ENCODE data around the gene MRTFA. TPM values are rescaled to one million over a fixed set of nuclear protein-coding genes. Genes with fewer than 3 reads are reported as not detected.

Gene MRTFA
- total RNA-seq, 4 donors from 2014 or later: 45.5 to 90.2 (median 78.3) TPM

DNA sequence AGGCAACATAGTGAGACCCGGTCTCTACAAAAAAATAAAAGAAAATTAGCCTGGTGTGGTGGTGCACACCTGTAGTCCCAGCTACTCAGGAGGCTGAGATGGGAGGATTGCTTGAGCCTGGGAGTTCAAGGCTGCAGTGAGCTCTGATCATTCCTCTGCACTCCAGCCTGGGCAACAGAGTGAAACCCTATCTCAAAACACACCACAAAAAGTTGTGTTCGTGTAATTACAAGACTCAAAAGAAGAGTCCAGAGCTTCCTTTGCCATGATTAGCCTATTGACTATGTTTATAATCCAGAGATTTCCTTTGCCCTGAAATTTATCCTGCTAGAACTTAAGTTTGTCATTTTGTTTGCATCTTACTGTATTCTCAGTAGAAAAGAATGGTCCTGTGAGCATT is 245.1 kb downstream of the MRTFA start:
- Histone ChIP-seq H3K9me3 (no peaks in the 10 kb centered on the region), H3K27ac (no peak overlapping the region), H3K4me3 (no peak overlapping the region), H3K36me3 (peaks cover 0 to 12% of the 10 kb centered on the region in 2 donors), H3K4me1 (peaks cover 0 to 16% (median 0%) of the 10 kb centered on the region in 3 donors), H3K27me3 (no peaks in the 10 kb centered on the region)
- 60 to 82% methylated on average over 1 to 2 of the region's 2 CpGs for WGBS, 2 donors (ENCODE audit: low coverage in 1 of 2)
- ATAC-seq: no peak
- TF ChIP-seq, protein P1, sequence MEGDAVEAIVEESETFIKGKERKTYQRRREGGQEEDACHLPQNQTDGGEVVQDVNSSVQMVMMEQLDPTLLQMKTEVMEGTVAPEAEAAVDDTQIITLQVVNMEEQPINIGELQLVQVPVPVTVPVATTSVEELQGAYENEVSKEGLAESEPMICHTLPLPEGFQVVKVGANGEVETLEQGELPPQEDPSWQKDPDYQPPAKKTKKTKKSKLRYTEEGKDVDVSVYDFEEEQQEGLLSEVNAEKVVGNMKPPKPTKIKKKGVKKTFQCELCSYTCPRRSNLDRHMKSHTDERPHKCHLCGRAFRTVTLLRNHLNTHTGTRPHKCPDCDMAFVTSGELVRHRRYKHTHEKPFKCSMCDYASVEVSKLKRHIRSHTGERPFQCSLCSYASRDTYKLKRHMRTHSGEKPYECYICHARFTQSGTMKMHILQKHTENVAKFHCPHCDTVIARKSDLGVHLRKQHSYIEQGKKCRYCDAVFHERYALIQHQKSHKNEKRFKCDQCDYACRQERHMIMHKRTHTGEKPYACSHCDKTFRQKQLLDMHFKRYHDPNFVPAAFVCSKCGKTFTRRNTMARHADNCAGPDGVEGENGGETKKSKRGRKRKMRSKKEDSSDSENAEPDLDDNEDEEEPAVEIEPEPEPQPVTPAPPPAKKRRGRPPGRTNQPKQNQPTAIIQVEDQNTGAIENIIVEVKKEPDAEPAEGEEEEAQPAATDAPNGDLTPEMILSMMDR (IDR thresholded peaks at IDR 0.05): no peak

- WGBS, 2 donors (ENCODE audit: low coverage in 1 of 2): 59 to 65% methylated on average over 3 to 4 of the region's 4 CpGs
- no peak for ATAC-seq
- Histone ChIP-seq H3K4me3 (no peak overlapping the region), H3K27ac (no peak overlapping the region), H3K36me3 (no peaks in the 10 kb centered on the region), H3K27me3 (no peaks in the 10 kb centered on the region), H3K9me3 (no peaks in the 10 kb centered on the region), H3K4me1 (peaks cover 0 to 13% (median 0%) of the 10 kb centered on the region in 3 donors)
- no peak for TF ChIP-seq POLR2A (IDR thresholded peaks at IDR 0.05)
- TF ChIP-seq POLR2AphosphoS5 (IDR thresholded peaks at IDR 0.05): no peak
- TF ChIP-seq EP300 (IDR thresholded peaks at IDR 0.05): no peak
- TF ChIP-seq, protein P1 (IDR thresholded peaks at IDR 0.05): no peak
Measured at GRCh38 chr22:40388231-40388630, 248.3 kb downstream of the MRTFA start.

DNA sequence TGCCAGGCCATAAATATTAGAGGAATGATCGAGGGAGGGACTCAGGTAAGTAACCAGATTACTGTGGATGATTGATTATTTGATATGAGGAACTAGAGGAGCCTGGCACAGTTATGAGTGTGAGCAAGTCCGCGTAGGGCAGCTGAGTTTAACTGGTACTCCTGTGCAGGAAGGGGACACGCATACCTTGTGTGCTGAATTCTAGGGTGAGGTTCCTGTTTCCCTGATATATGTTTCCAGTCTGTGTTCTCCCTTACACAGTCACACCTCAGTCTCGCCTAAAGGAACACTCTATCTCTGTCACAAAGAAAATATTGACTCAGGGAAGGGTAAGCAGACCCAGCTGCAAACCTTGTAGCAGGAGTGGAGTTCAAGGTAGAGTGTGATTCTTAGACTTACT is 248.8 kb downstream of the MRTFA start:
- no peak overlapping the region for H3K4me3 ChIP-seq
- H3K27me3 ChIP-seq: no peaks in the 10 kb centered on the region
- H3K27ac ChIP-seq: no peak overlapping the region
- no peaks in the 10 kb centered on the region for H3K9me3 ChIP-seq
- ATAC-seq: no peak
- no peaks in the 10 kb centered on the region for H3K36me3 ChIP-seq
- whole genome bisulfite sequencing, 2 donors (ENCODE audit: low coverage in 1 of 2): 67% methylated on average over 5 of the region's 5 CpGs; no CpG with 5 or more reads in 1 of the 2 donors
- H3K4me1 ChIP-seq: peaks cover 0 to 13% (median 0%) of the 10 kb centered on the region in 3 donors
- TF ChIP-seq POLR2A (IDR thresholded peaks at IDR 0.05) (no peak), POLR2AphosphoS5 (IDR thresholded peaks at IDR 0.05) (no peak), EP300 (IDR thresholded peaks at IDR 0.05) (no peak)
- TF ChIP-seq, protein P1 (IDR thresholded peaks at IDR 0.05): no peak

DNA sequence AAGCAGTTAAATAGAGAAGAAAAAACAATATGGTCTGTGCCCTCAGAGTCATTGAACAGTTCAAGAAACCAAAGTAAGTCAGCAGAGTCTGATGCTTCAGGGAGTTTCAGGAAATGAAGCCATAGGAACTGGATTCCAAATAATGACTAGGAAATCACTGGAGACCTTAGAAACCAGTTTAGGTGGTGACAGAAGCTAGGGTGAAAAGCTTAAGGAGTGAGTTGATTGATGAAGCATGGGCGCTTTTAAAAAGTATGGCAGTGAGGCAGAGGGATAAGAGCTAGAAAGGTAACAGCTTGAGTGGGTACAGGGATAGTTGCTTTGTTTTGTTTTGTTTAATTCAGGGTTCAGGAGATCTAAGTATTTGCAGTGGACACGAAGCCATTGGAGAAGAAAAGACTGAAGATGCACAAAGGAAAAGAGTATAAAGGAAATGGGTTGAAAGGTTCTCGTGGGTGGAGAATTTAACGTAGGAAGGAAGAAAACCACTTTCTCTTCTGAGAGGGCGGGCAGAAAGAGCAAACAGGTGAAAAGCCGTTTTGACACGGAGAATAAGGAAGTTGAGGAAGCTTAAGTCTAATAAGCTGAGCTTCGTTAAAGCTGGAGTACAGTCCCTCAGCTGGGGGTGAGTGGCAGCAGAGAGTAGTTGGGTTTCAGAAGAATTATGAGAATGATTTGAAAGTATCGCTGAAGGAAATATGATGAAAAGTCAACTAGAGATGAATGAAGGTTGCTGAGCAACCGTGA is 251.3 kb downstream of the MRTFA start:
- WGBS, 2 donors (ENCODE audit: low coverage in 1 of 2): 65 to 74% methylated on average over 8 to 10 of the region's 10 CpGs
- ATAC-seq: no peak
- Histone ChIP-seq H3K4me1 (peaks cover 0 to 8% (median 0%) of the 10 kb centered on the region in 3 donors), H3K27me3 (no peaks in the 10 kb centered on the region), H3K9me3 (no peaks in the 10 kb centered on the region), H3K27ac (no peak overlapping the region), H3K36me3 (no peaks in the 10 kb centered on the region), H3K4me3 (no peak overlapping the region)
- TF ChIP-seq POLR2A (IDR thresholded peaks at IDR 0.05) (no peak), EP300 (IDR thresholded peaks at IDR 0.05) (no peak), POLR2AphosphoS5 (IDR thresholded peaks at IDR 0.05) (no peak)
- TF ChIP-seq, protein P1 (IDR thresholded peaks at IDR 0.05): no peak

DNA sequence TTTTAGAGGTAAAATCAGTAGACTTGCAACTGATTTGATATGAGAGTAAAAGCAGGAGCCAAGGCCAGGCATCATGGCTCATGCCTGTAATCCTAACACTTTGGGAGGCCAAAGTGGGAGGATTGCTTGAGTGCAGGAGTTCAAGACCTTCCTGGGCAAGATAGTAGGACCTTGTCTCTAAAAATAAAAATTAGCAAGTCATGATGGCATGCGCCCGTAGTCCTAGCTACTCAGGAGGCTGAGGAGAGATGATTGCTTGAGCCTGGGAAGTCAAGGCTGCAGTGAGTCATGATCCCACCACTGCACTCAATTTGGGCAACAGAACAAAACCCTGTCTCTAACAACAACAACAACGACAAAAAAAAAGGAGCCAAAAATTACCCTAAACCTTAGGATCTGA is 252.6 kb downstream of the MRTFA start:
- TF ChIP-seq POLR2AphosphoS5 (IDR thresholded peaks at IDR 0.05): no peak
- TF ChIP-seq, protein P1 (IDR thresholded peaks at IDR 0.05): no peak
- TF ChIP-seq EP300 (IDR thresholded peaks at IDR 0.05): no peak
- TF ChIP-seq POLR2A (IDR thresholded peaks at IDR 0.05): no peak
- peaks cover 0 to 8% (median 0%) of the 10 kb centered on the region in 3 donors for H3K4me1 ChIP-seq
- no peak for ATAC-seq

More for the DNA sequence above, 252.6 kb downstream of the MRTFA start:
- H3K27me3 ChIP-seq: no peaks in the 10 kb centered on the region
- no peak overlapping the region for H3K27ac ChIP-seq
- H3K4me3 ChIP-seq: no peak overlapping the region
- 50 to 60% methylated on average over 3 of the region's 3 CpGs for WGBS, 2 donors (ENCODE audit: low coverage in 1 of 2)
- no peaks in the 10 kb centered on the region for H3K9me3 ChIP-seq
- no peaks in the 10 kb centered on the region for H3K36me3 ChIP-seq
